ENCODE data around the gene HNRNPA2B1. TPM values are rescaled to one million over a fixed set of nuclear protein-coding genes. Genes with fewer than 3 reads are reported as not detected.
"Not testable (repeated sequence)": the region's sequence is repeated elsewhere in the genome, so short reads cannot be mapped to it uniquely, and the experiment has no call there.

HNRNPA2B1 gene
- total RNA-seq, 1 donor from 2014 or later, result 57.0 TPM

DNA sequence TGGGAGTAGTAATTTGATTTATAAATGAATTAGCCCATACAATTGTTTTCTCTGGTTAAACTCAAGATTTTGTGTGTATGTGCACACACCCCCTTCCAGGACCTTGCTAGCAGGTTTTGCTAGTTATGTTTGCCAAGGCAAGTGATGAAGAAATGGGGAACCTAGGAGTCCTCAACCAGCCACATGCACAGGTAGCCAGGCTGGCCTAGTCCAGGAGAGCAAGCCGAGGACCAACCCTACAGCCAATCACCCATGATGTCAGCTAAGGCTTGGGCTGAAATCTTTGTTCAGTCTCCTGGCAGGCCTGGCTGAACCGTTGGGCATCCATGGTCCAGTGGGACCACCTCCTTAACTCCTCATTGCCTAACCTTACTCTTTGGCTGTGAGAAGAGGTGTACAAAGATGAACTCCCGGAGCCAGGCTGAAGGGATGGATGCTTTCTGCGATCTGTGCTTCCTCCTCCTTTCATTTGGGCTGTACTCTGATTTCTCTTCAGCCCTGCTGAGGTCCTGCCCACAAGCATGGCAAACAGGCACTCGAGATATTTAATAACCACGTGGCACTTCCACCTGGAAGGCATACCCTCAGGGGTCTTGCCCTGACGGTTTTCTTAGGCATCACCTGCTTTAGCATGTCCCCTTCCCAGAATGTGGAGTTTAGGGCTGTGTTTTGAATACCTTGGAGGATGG is 22.1 kb downstream of the HNRNPA2B1 start:
- H3K4me1 ChIP-seq, result peaks cover 0 to 2% of the 10 kb centered on the region in 2 donors
- TF ChIP-seq, protein P1, sequence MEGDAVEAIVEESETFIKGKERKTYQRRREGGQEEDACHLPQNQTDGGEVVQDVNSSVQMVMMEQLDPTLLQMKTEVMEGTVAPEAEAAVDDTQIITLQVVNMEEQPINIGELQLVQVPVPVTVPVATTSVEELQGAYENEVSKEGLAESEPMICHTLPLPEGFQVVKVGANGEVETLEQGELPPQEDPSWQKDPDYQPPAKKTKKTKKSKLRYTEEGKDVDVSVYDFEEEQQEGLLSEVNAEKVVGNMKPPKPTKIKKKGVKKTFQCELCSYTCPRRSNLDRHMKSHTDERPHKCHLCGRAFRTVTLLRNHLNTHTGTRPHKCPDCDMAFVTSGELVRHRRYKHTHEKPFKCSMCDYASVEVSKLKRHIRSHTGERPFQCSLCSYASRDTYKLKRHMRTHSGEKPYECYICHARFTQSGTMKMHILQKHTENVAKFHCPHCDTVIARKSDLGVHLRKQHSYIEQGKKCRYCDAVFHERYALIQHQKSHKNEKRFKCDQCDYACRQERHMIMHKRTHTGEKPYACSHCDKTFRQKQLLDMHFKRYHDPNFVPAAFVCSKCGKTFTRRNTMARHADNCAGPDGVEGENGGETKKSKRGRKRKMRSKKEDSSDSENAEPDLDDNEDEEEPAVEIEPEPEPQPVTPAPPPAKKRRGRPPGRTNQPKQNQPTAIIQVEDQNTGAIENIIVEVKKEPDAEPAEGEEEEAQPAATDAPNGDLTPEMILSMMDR (IDR thresholded peaks at IDR 0.05), result no peak

DNA sequence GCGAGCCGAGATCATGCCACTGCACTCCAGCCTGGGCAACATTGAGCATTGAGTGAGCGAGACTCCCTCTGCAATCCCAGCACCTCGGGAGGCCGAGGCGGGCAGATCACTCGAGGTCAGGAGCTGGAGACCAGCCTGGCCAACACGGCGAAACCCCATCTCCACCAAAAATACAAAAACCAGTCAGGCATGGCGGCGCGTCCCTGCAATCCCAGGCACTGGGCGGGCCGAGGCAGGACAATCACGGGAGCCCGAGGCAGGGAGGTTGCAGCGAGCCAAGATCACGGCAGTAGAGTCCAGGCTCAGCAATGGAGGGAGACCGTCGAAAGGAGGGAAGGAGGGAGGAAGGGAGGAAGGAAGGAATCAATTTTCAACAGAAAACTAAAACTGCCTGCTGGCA is 23.3 kb downstream of the HNRNPA2B1 start:
- DNase-seq (ENCODE audit: low spot score in 2 of 2); H3K36me3 ChIP-seq; H3K9me3 ChIP-seq; H3K27ac ChIP-seq; H3K27me3 ChIP-seq; H3K4me3 ChIP-seq; intact Hi-C loops (cut with DNase I); H3K4me1 ChIP-seq: not testable (repeated sequence)

More for the DNA sequence above, 22.1 kb downstream of the HNRNPA2B1 start:
- Histone ChIP-seq H3K9me3 (no peaks in the 10 kb centered on the region), H3K4me3 (no peak overlapping the region), H3K27me3 (no peaks in the 10 kb centered on the region), H3K27ac (no peak overlapping the region), H3K36me3 (no peaks in the 10 kb centered on the region)
- no peak for DNase-seq (ENCODE audit: low spot score in 2 of 2)
- intact Hi-C loops (cut with DNase I), result no loop called here

DNA sequence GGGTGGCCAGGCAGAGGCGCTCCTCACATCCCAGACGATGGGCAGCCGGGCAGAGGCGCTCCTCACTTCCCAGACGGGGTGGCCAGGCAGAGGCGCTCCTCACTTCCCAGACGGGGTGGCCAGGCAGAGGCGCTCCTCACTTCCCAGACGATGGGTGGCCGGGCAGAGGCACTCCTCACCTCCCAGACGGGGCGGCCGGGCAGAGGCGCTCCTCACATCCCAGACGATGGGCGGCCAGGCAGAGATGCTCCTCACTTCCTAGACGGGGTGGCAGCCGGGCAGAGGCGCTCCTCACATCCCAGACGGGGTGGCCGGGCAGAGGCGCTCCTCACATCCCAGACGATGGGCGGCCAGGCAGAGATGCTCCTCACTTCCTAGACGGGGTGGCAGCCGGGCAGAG is 23.9 kb downstream of the HNRNPA2B1 start:
- H3K9me3 ChIP-seq; H3K27ac ChIP-seq; H3K36me3 ChIP-seq; H3K27me3 ChIP-seq; H3K4me3 ChIP-seq; DNase-seq (ENCODE audit: low spot score in 2 of 2); H3K4me1 ChIP-seq; intact Hi-C loops (cut with DNase I): not testable (repeated sequence)

DNA sequence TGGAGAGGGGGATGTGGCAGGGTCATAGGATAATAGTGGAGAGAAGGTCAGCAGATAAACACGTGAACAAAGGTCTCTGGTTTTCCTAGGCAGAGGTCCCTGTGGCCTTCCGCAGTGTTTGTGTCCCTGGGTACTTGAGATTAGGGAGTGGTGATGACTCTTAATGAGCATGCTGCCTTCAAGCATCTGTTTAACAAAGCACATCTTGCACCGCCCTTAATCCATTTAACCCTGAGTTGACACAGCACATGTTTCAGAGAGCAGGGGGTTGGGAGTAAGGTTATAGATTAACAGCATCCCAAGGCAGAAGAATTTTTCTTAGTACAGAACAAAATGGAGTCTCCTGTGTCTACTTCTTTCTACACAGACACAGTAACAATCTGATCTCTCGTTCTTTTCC is 24.6 kb downstream of the HNRNPA2B1 start:
- H3K4me3 ChIP-seq; H3K4me1 ChIP-seq; DNase-seq (ENCODE audit: low spot score in 2 of 2); H3K9me3 ChIP-seq; H3K27ac ChIP-seq; H3K36me3 ChIP-seq; intact Hi-C loops (cut with DNase I); H3K27me3 ChIP-seq: not testable (repeated sequence)

DNA sequence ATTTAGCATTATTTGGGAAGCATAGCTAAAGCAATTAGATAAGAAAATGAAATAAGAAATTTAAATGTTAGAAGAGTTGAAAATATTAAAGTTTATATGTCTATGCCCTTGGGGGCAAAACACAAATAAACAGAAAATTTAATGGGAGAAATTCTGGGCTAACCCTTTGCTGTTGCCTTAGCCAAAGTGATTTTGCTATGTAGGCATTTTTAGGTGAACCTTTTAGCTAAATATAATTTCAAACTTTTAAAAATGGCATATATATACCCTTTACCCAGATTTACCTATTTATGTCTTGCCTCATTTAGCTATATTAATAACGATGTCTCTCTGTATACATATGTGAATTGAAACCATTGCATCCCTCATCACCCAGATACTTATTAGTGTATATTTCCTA is 28.5 kb downstream of the HNRNPA2B1 start:
- Histone ChIP-seq H3K27ac (no peak overlapping the region), H3K4me3 (no peak overlapping the region), H3K36me3 (peaks cover 0 to 8% of the 10 kb centered on the region in 2 donors), H3K9me3 (no peaks in the 10 kb centered on the region), H3K4me1 (no peaks in the 10 kb centered on the region), H3K27me3 (no peaks in the 10 kb centered on the region)
- TF ChIP-seq, protein P1 (IDR thresholded peaks at IDR 0.05), result no peak
- no peak for DNase-seq (ENCODE audit: low spot score in 2 of 2)
- intact Hi-C loops (cut with DNase I), result no loop called here

DNA sequence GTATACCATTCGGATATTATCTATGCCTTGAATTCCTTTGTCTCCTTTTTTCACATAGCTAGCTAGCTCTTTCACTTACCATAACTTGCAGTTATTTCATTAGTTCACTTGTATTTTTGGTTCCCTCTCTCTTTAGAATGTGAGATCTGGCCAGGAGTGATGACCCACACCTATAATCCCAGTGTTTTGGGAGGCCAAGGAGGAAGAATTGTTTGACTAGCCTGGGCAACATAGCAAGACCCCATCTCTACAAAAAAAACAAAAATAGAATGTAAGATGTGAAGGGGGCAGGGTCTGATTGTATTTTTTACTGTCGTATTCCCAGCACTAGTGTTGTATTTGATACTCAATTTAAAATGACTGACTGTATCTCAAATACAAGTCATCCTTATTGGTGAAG is 28.9 kb downstream of the HNRNPA2B1 start:
- TF ChIP-seq, protein P1 (IDR thresholded peaks at IDR 0.05), result no peak
- intact Hi-C loops (cut with DNase I), result no loop called here
- no peaks in the 10 kb centered on the region for H3K9me3 ChIP-seq

DNA sequence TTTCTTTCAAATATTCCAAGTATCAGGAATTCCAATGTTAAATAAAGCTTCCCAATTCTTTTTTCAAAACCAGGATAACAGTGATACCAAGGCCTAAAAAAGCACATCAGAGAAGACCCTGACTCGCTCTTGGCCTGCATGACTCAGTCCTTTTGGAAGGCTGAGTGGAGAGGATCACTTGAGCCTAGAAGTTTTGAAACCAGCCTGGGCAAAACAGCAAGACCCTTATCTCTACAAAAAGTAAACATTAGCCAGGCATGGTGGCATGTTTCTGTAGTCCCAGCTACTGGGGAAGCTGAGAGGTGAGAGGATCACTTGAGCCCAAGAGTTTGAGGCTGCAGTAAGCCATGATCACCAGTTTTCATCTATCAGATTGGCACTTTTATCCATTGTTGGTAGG is 29.9 kb downstream of the HNRNPA2B1 start:
- TF ChIP-seq, protein P1 (IDR thresholded peaks at IDR 0.05), result no peak
- intact Hi-C loops (cut with DNase I), result no loop called here
- no peak for DNase-seq (ENCODE audit: low spot score in 2 of 2)
- Histone ChIP-seq H3K4me3 (no peak overlapping the region), H3K4me1 (no peaks in the 10 kb centered on the region), H3K36me3 (peaks cover 0 to 8% of the 10 kb centered on the region in 2 donors), H3K27ac (no peak overlapping the region), H3K9me3 (no peaks in the 10 kb centered on the region), H3K27me3 (no peaks in the 10 kb centered on the region)

More for the DNA sequence above, 28.9 kb downstream of the HNRNPA2B1 start:
- Histone ChIP-seq H3K27ac (no peak overlapping the region), H3K4me3 (no peak overlapping the region), H3K36me3 (peaks cover 0 to 8% of the 10 kb centered on the region in 2 donors), H3K27me3 (no peaks in the 10 kb centered on the region), H3K4me1 (no peaks in the 10 kb centered on the region)
- no peak for DNase-seq (ENCODE audit: low spot score in 2 of 2)
